GM19043 (cell line): ENCODE measurements around the gene CLCC1.
"Not testable (repeated sequence)": the region's sequence is repeated elsewhere in the genome, so short reads cannot be mapped to it uniquely, and the experiment has no call there.

Source experiments
- ATAC-seq: cut with Tn5 transposase; IDR thresholded peaks from one replicate; pipeline ENCODE4 v1.9.1; 2021; ENCODE audit warnings: low read depth; ENCODE audit not compliant: unreplicated experiment

Gene CLCC1

GRCh38 chr1:108963052-108963686 is at the start of gene CLCC1:
CLCC1 (minus strand) TSS chr1:108963484; CDS start chr1:108950437, 13,047 bp downstream.
- ATAC-seq: peak; percentile 92

GRCh38 chr1:109011335-109011734 is 48.1 kb upstream of the CLCC1 start:
- no peak for ATAC-seq

- ATAC-seq: not testable (repeated sequence)
These were observed 33.3 kb upstream of the CLCC1 start for GRCh38 chr1:108996622-108997021.

- no peak for ATAC-seq
These were observed 19.8 kb upstream of the CLCC1 start for GRCh38 chr1:108983114-108983513.

GRCh38 chr1:108976658-108977057 is 13.4 kb upstream of the CLCC1 start:
- ATAC-seq: no peak

- no peak for ATAC-seq
These were observed 9.7 kb upstream of the CLCC1 start for GRCh38 chr1:108972951-108973350.

GRCh38 chr1:108969346-108969745 is 6.1 kb upstream of the CLCC1 start:
- ATAC-seq: no peak

- ATAC-seq: no peak
These were observed 618 bp downstream of the CLCC1 start for GRCh38 chr1:108962681-108963051.

GRCh38 chr1:108961752-108962486 is 1.4 kb downstream of the CLCC1 start:
- no peak for ATAC-seq

GRCh38 chr1:108961198-108961597 is 2.1 kb downstream of the CLCC1 start:
- ATAC-seq: no peak

- ATAC-seq: no peak
These were observed 2.6 kb downstream of the CLCC1 start for GRCh38 chr1:108960719-108961118.

GRCh38 chr1:108957888-108958287 is 5.4 kb downstream of the CLCC1 start:
- no peak for ATAC-seq

GRCh38 chr1:108955881-108956280 is 7.4 kb downstream of the CLCC1 start:
- no peak for ATAC-seq

- ATAC-seq: no peak
These were observed 8.2 kb downstream of the CLCC1 start for GRCh38 chr1:108955111-108955510.

GRCh38 chr1:108953452-108953851 is 9.8 kb downstream of the CLCC1 start:
- no peak for ATAC-seq

- ATAC-seq: no peak
These were observed 12.0 kb downstream of the CLCC1 start for GRCh38 chr1:108951242-108951641.

GRCh38 chr1:108949044-108949443 is 14.2 kb downstream of the CLCC1 start:
- no peak for ATAC-seq

- ATAC-seq: no peak
These were observed 15.3 kb downstream of the CLCC1 start for GRCh38 chr1:108947871-108948525.

- no peak for ATAC-seq
These were observed 27.1 kb downstream of the CLCC1 start for GRCh38 chr1:108936170-108936569.

- no peak for ATAC-seq
These were observed 29.3 kb downstream of the CLCC1 start for GRCh38 chr1:108933944-108934343.

GRCh38 chr1:108927565-108927964 is 35.7 kb downstream of the CLCC1 start:
- ATAC-seq: not testable (repeated sequence)

GRCh38 chr1:108925920-108926319 is 37.4 kb downstream of the CLCC1 start:
- ATAC-seq: no peak
